ENCODE measurements around the gene NALCN.

DNA sequence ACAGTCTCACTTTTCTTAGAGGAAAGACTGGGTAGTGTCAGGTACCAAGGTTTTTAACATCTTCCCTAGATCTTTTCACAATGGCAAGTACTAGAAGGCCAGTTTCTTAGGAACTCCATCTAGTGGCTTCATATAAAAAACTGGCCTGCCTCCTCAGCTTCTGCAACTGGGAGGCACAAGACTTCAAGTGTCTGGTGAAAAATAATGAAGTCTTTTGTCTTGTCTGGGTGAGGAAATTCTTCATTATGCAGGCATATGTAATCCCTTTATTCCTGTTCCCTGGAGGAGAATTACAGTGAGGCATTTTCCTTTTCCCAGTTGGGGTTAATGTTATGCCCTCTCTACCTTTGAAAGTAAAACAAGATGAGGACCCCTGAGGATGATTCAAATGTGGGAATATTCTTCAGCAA is 300.5 kb downstream of the NALCN start:
- TF ChIP-seq, protein P1, sequence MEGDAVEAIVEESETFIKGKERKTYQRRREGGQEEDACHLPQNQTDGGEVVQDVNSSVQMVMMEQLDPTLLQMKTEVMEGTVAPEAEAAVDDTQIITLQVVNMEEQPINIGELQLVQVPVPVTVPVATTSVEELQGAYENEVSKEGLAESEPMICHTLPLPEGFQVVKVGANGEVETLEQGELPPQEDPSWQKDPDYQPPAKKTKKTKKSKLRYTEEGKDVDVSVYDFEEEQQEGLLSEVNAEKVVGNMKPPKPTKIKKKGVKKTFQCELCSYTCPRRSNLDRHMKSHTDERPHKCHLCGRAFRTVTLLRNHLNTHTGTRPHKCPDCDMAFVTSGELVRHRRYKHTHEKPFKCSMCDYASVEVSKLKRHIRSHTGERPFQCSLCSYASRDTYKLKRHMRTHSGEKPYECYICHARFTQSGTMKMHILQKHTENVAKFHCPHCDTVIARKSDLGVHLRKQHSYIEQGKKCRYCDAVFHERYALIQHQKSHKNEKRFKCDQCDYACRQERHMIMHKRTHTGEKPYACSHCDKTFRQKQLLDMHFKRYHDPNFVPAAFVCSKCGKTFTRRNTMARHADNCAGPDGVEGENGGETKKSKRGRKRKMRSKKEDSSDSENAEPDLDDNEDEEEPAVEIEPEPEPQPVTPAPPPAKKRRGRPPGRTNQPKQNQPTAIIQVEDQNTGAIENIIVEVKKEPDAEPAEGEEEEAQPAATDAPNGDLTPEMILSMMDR (IDR thresholded peaks at IDR 0.05), result no peak
- TF ChIP-seq EP300 (IDR thresholded peaks at IDR 0.05) (no peak), POLR2A (IDR thresholded peaks at IDR 0.05) (no peak), POLR2AphosphoS5 (IDR thresholded peaks at IDR 0.05) (no peak)
